SK-N-SH treated with all-trans-retinoic acid at 6 μM for 48 hours (cell line): ENCODE results near the gene TRPV4.

Experiments
- PATZ1 ChIP-seq: fragments of 250-450 bp; sonication (Bioruptor Pico); IDR thresholded peaks from 2 replicates; pipeline ENCODE4 v1.8.0; 2020; ENCODE audit warnings: mild to moderate bottlenecking, moderate library complexity, borderline replicate concordance
- ZFP30 ChIP-seq: fragments of 450-650 bp; formaldehyde crosslinking; IDR thresholded peaks from 2 replicates; pipeline ENCODE4 v1.5.0; 2022; ENCODE audit warnings: mild to moderate bottlenecking, moderate library complexity
- ZNF70 ChIP-seq: fragments of 450-650 bp; formaldehyde crosslinking; IDR thresholded peaks from 2 replicates; pipeline ENCODE4 v1.5.0; 2020; ENCODE audit warnings: mild to moderate bottlenecking, moderate library complexity

GRCh38 chr12:109881752-109882151, 48.6 kb upstream of the TRPV4 start:
- TF ChIP-seq ZNF70 (no peak), PATZ1 (CRISPR knock-in tag) (no peak), ZFP30 (CRISPR knock-in tag) (no peak)
